Mesendoderm (in vitro differentiated cells): Measurements from ENCODE around the gene DDX4.

Source experiments
- DNase-seq: peaks from one replicate; pipeline ENCODE4 v3.0.0; 2013
- H2AK5ac ChIP-seq: 2 replicates; pipeline ENCODE4 v1.6.1; 2013; ENCODE audit warnings: low read length, inconsistent platforms
- H2BK120ac ChIP-seq: 2 replicates; pipeline ENCODE4 v1.6.1; 2013; ENCODE audit warnings: low read depth, mild to moderate bottlenecking, low read length, moderate library complexity, mixed read lengths
- H2BK15ac ChIP-seq: replicated peaks from 2 replicates; pipeline ENCODE4 v1.6.1; 2013; ENCODE audit warnings: low read depth, mild to moderate bottlenecking, moderate library complexity
- H2BK5ac ChIP-seq: 2 replicates; pipeline ENCODE4 v1.6.1; 2013; ENCODE audit warnings: low read length, inconsistent platforms
- H3K18ac ChIP-seq: 2 replicates; pipeline ENCODE4 v1.6.1; 2013; ENCODE audit warnings: mild to moderate bottlenecking, low read length, mixed read lengths
- H3K23ac ChIP-seq: one replicate; pipeline ENCODE4 v1.6.1; 2013; ENCODE audit warnings: low read length
- H3K27ac ChIP-seq: 2 replicates; pipeline ENCODE4 v1.5.1; 2013; ENCODE audit warnings: low read depth, mild to moderate bottlenecking, inconsistent platforms, low read length, moderate library complexity
- H3K27me3 ChIP-seq: 2 replicates; pipeline ENCODE4 v1.6.1; 2013; ENCODE audit warnings: low read length, control low read depth, mild to moderate bottlenecking, inconsistent platforms; ENCODE audit not compliant: insufficient read depth, poor library complexity
- H3K36me3 ChIP-seq: 2 replicates; pipeline ENCODE4 v1.6.1; 2013; ENCODE audit warnings: low read length, inconsistent platforms; ENCODE audit not compliant: control insufficient read depth, insufficient read depth
- H3K4ac ChIP-seq: one replicate; pipeline ENCODE4 v1.6.1; 2013; ENCODE audit warnings: low read depth, mild to moderate bottlenecking, low read length, moderate library complexity
- H3K4me1 ChIP-seq: 2 replicates; pipeline ENCODE4 v1.6.1; 2013; ENCODE audit warnings: low read depth, low read length, inconsistent platforms; ENCODE audit not compliant: control insufficient read depth
- H3K4me2 ChIP-seq: 2 replicates; pipeline ENCODE4 v1.6.1; 2013; ENCODE audit warnings: low read length
- H3K4me3 ChIP-seq: 2 replicates; pipeline ENCODE4 v1.5.1; 2013; ENCODE audit warnings: mild to moderate bottlenecking, low read length
- H3K56ac ChIP-seq: one replicate; pipeline ENCODE4 v1.6.1; 2013; ENCODE audit warnings: low read length
- H3K79me1 ChIP-seq: 2 replicates; pipeline ENCODE4 v1.6.1; 2013; ENCODE audit warnings: low read length, inconsistent platforms
- H3K79me2 ChIP-seq: 2 replicates; pipeline ENCODE4 v1.6.1; 2013; ENCODE audit warnings: mild to moderate bottlenecking, low read length; ENCODE audit not compliant: control insufficient read depth, insufficient read depth
- H3K9ac ChIP-seq: 2 replicates; pipeline ENCODE4 v1.6.1; 2013; ENCODE audit warnings: low read length, inconsistent platforms
- H4K5ac ChIP-seq: one replicate; pipeline ENCODE4 v1.6.1; 2013; ENCODE audit warnings: low read length
- H4K8ac ChIP-seq: one replicate; pipeline ENCODE4 v1.6.1; 2013; ENCODE audit warnings: low read depth, mild to moderate bottlenecking, control low read depth, low read length, moderate library complexity
- WGBS: extraction: QIAGEN DNeasy Blood & Tissue Kit; methylation state at CpG from one replicate; pipeline ENCODE4 v1.1.7; 2013; ENCODE audit warnings: low lambda C conversion rate, missing lambda C conversion rate; ENCODE audit not compliant: insufficient coverage; ENCODE audit errors: extremely low coverage; 5-methylcytosine and 5-hydroxymethylcytosine counted together

DDX4 gene

GRCh38 chr5:55706230-55706629, 31.6 kb upstream of the DDX4 start:
- no peak overlapping the region for H3K18ac ChIP-seq
- no peak overlapping the region for H3K56ac ChIP-seq

DNA sequence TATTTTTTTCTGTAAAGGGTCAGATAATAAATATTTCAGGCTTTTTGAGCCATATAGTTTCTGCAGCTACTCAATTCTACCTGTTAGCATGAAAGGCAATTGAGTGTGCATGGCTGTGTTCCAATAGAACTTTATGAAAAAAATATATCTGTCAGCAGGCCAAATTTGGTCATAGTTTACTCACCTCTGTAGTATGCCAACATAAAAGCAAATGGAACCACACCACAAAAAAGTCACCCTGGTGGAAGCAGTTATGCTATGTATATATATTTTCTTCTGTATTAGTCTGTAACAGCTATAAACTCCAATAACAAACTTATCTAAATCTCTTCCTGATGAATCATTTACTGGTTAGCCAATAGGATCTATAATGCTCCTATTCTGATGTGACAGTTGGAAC, 29.1 kb upstream of the DDX4 start:
- H3K9ac ChIP-seq = no peak overlapping the region
- H3K4me1 ChIP-seq = peaks cover 1% of the 10 kb centered on the region
- no peaks in the 10 kb centered on the region for H3K36me3 ChIP-seq
- no peak overlapping the region for H3K4me3 ChIP-seq
- H4K8ac ChIP-seq = no peak overlapping the region
- H4K5ac ChIP-seq = no peak overlapping the region
- no peak overlapping the region for H3K4ac ChIP-seq
- no peak overlapping the region for H2BK5ac ChIP-seq
- H3K56ac ChIP-seq = no peak overlapping the region
- no peaks in the 10 kb centered on the region for H3K27me3 ChIP-seq
- H3K18ac ChIP-seq = no peak overlapping the region
- no peak overlapping the region for H2AK5ac ChIP-seq
- no peak overlapping the region for H3K4me2 ChIP-seq
- H3K27ac ChIP-seq = no peak overlapping the region
- H3K79me2 ChIP-seq = peaks cover 3% of the 10 kb centered on the region
- H3K23ac ChIP-seq = no peak overlapping the region
- peaks cover 3% of the 10 kb centered on the region for H3K79me1 ChIP-seq
- H2BK120ac ChIP-seq = no peak overlapping the region
- H2BK15ac ChIP-seq = no peak overlapping the region
- DNase-seq = no peak

More at GRCh38 chr5:55706230-55706629, 31.6 kb upstream of the DDX4 start:
- Histone ChIP-seq H3K79me1 (peaks cover under 1% of the 10 kb centered on the region), H3K4ac (no peak overlapping the region), H2BK5ac (no peak overlapping the region), H3K27ac (no peak overlapping the region), H2BK15ac (no peak overlapping the region), H4K5ac (no peak overlapping the region), H2AK5ac (no peak overlapping the region), H3K23ac (no peak overlapping the region), H3K4me3 (no peak overlapping the region), H2BK120ac (no peak overlapping the region), H3K79me2 (peaks cover under 1% of the 10 kb centered on the region), H3K27me3 (no peaks in the 10 kb centered on the region), H3K4me2 (no peak overlapping the region), H3K36me3 (no peaks in the 10 kb centered on the region), H3K4me1 (peaks cover under 1% of the 10 kb centered on the region), H3K9ac (no peak overlapping the region), H4K8ac (no peak overlapping the region)
- DNase-seq = no peak

GRCh38 chr5:55711507-55712022, 26.3 kb upstream of the DDX4 start:
- no peaks in the 10 kb centered on the region for H3K27me3 ChIP-seq
- H3K4me3 ChIP-seq = peak overlapping the region; percentile 81
- no peak overlapping the region for H3K18ac ChIP-seq
- no peak overlapping the region for H3K23ac ChIP-seq
- H3K56ac ChIP-seq = peak overlapping the region; percentile 90
- H2AK5ac ChIP-seq = no peak overlapping the region
- H3K4ac ChIP-seq = no peak overlapping the region
- H4K8ac ChIP-seq = no peak overlapping the region
- WGBS = no CpG with 5 or more reads among the region's 18 CpGs
- peak overlapping the region; percentile 40 for H3K4me2 ChIP-seq
- H2BK120ac ChIP-seq = no peak overlapping the region
- peak overlapping the region; percentile 82 for H3K9ac ChIP-seq
- no peak overlapping the region for H2BK15ac ChIP-seq
- no peak overlapping the region for H2BK5ac ChIP-seq
- no peak overlapping the region for H3K27ac ChIP-seq
- H3K36me3 ChIP-seq = no peaks in the 10 kb centered on the region
- H4K5ac ChIP-seq = no peak overlapping the region
- H3K4me1 ChIP-seq = peaks cover 1% of the 10 kb centered on the region
- H3K79me2 ChIP-seq = peaks cover 3% of the 10 kb centered on the region
- DNase-seq = no peak
- peaks cover 3% of the 10 kb centered on the region for H3K79me1 ChIP-seq

GRCh38 chr5:55712023-55712859, 25.6 kb upstream of the DDX4 start, which contains the start of gene SLC38A9:
Gene SLC38A9 (minus strand): TSS chr5:55712324. CDS start chr5:55697958, 14,366 bp downstream.
- Histone ChIP-seq H3K27ac (no peak within 1 kb of the TSS), H3K36me3 (no peaks in the 10 kb centered on the region)

DNA sequence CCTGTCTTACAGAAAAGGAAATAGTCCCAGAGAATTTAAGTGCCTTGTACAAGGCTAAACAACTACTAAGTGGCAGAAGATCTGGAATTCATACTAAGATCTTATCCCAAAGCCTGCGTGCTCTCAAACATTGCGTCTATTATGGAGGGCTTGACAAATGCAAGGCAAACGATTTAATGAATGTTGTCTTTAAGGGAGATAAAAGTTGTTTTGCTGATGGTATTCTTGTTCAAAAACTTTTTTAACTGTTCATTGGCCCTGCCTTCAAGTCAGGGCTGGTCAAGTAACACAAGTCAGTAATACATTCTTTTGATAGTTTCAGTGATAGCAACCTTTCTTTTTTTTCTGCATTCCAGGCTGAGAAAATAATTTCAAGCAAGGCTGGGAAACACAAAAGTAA, 24.0 kb upstream of the DDX4 start:
- Histone ChIP-seq H3K4me1 (peaks cover 1% of the 10 kb centered on the region), H2BK120ac (no peak overlapping the region), H3K27me3 (no peaks in the 10 kb centered on the region), H3K4me2 (no peak overlapping the region), H2AK5ac (no peak overlapping the region), H3K79me2 (peaks cover 3% of the 10 kb centered on the region), H3K23ac (no peak overlapping the region), H3K56ac (no peak overlapping the region), H3K79me1 (peaks cover 3% of the 10 kb centered on the region), H4K8ac (no peak overlapping the region), H3K9ac (no peak overlapping the region), H2BK5ac (no peak overlapping the region), H2BK15ac (no peak overlapping the region), H4K5ac (no peak overlapping the region), H3K18ac (no peak overlapping the region), H3K4ac (no peak overlapping the region), H3K27ac (no peak overlapping the region), H3K4me3 (no peak overlapping the region), H3K36me3 (no peaks in the 10 kb centered on the region)
- no CpG with 5 or more reads among the region's 3 CpGs for WGBS
- no peak for DNase-seq

More at GRCh38 chr5:55712023-55712859, 25.6 kb upstream of the DDX4 start, which contains the start of gene SLC38A9:
- no peak within 1 kb of the TSS for H2AK5ac ChIP-seq
- H3K56ac ChIP-seq = peak within 1 kb of the TSS; percentile 95
- peak within 1 kb of the TSS; percentile 88 for H4K8ac ChIP-seq
- H2BK15ac ChIP-seq = no peak within 1 kb of the TSS
- no peak within 1 kb of the TSS for H3K4ac ChIP-seq
- peak within 1 kb of the TSS; percentile 35 for H2BK5ac ChIP-seq
- peak within 1 kb of the TSS; percentile 88 for H3K4me2 ChIP-seq
- H3K4me3 ChIP-seq = peak within 1 kb of the TSS; percentile 81
- H3K79me2 ChIP-seq = peaks cover 3% of the 10 kb centered on the region
- H3K9ac ChIP-seq = peak within 1 kb of the TSS; percentile 92
- no peaks in the 10 kb centered on the region for H3K27me3 ChIP-seq
- H3K23ac ChIP-seq = no peak within 1 kb of the TSS
- WGBS = no CpG with 5 or more reads among the region's 55 CpGs
- peaks cover 3% of the 10 kb centered on the region for H3K79me1 ChIP-seq
- no peak within 1 kb of the TSS for H3K18ac ChIP-seq
- no peak within 1 kb of the TSS for H4K5ac ChIP-seq
- peak; percentile 98 for DNase-seq
- H2BK120ac ChIP-seq = no peak within 1 kb of the TSS
- H3K4me1 ChIP-seq = peaks cover 1% of the 10 kb centered on the region
